IMR-90 (cell line): ENCODE results near the gene NCAPH2. TPM values are rescaled to one million over a fixed set of nuclear protein-coding genes. Genes with fewer than 3 reads are reported as not detected.

Source experiments
- ATAC-seq: fragments of 200-7000 bp; cut with Tn5 transposase; 2 replicates; pipeline ENCODE4 v1.9.1; 2020; ENCODE audit warnings: low read depth, mild to moderate bottlenecking, moderate library complexity
- BruUV-seq: library from RNA; stranded (reverse); fragments of 400-500 nt; replicated peaks from 2 replicates; lab custom pipeline; 2021; lab: Mats Ljungman, UMichigan
- CTCF ChIA-PET: fragments of 300-600 bp; formaldehyde crosslinking; extraction: SDS; loops from one replicate; lab custom pipeline; 2021; ENCODE audit warnings: antibody characterized with exemption; lab: Yijun Ruan, JAX
- POLR2A ChIA-PET: fragments of 300-600 bp; sonication (Branson Sonifier 250); formaldehyde crosslinking; loops from one replicate; lab custom pipeline; 2022; ENCODE audit warnings: antibody characterized with exemption; ENCODE audit not compliant: unreplicated experiment; lab: Charles Lee
- DNase-seq: peaks from one replicate; pipeline ENCODE4 v3.0.0; 2013
- H2AFZ ChIP-seq: replicated peaks from 2 replicates; pipeline ENCODE3; 2013; ENCODE audit warnings: low read length, mild to moderate bottlenecking; ENCODE audit not compliant: poor library complexity
- H2AK5ac ChIP-seq: 2 replicates; pipeline ENCODE4 v1.6.1; 2013; ENCODE audit warnings: low read depth, low read length, inconsistent platforms
- H2AK9ac ChIP-seq: replicated peaks from 2 replicates; pipeline ENCODE3; 2013; ENCODE audit warnings: mild to moderate bottlenecking, low read depth, low read length, moderate library complexity; ENCODE audit not compliant: poor library complexity
- H2BK120ac ChIP-seq: 2 replicates; pipeline ENCODE4 v1.6.1; 2013; ENCODE audit warnings: low read depth, low read length, inconsistent platforms
- H2BK15ac ChIP-seq: 3 replicates; pipeline ENCODE4 v1.6.1; 2013; ENCODE audit warnings: low read depth, low read length, inconsistent platforms
- H2BK20ac ChIP-seq: 2 replicates; pipeline ENCODE4 v1.6.1; 2013; ENCODE audit warnings: low read depth, mild to moderate bottlenecking, inconsistent platforms, low read length, moderate library complexity
- H2BK5ac ChIP-seq: 2 replicates; pipeline ENCODE4 v1.6.1; 2013; ENCODE audit warnings: mild to moderate bottlenecking, low read depth, low read length, inconsistent platforms; ENCODE audit not compliant: poor library complexity, severe bottlenecking
- H3K14ac ChIP-seq: replicated peaks from 2 replicates; pipeline ENCODE4 v1.6.1; 2013; ENCODE audit warnings: low read depth, low read length, inconsistent platforms
- H3K18ac ChIP-seq: 2 replicates; pipeline ENCODE4 v1.6.1; 2013; ENCODE audit warnings: low read depth, low read length, control low read depth
- H3K23ac ChIP-seq: 2 replicates; pipeline ENCODE4 v1.6.1; 2013; ENCODE audit warnings: low read depth, low read length, inconsistent platforms
- H3K27ac ChIP-seq: 2 replicates; pipeline ENCODE4 v1.5.1; 2013; ENCODE audit warnings: mild to moderate bottlenecking, control low read depth, low read length; ENCODE audit not compliant: insufficient read depth
- H3K27me3 ChIP-seq: 2 replicates; pipeline ENCODE4 v1.6.1; 2013; ENCODE audit warnings: low read length; ENCODE audit not compliant: control insufficient read depth, insufficient read depth
- H3K36me3 ChIP-seq: 2 replicates; pipeline ENCODE4 v1.6.1; 2013; ENCODE audit warnings: low read length, mixed read lengths; ENCODE audit not compliant: control insufficient read depth, insufficient read depth
- H3K4ac ChIP-seq: 2 replicates; pipeline ENCODE4 v1.6.1; 2013; ENCODE audit warnings: low read depth, low read length, inconsistent platforms
- H3K4me1 ChIP-seq: 2 replicates; pipeline ENCODE4 v1.6.1; 2013; ENCODE audit warnings: low read length, mixed read lengths; ENCODE audit not compliant: control insufficient read depth, insufficient read depth
- H3K4me2 ChIP-seq: 2 replicates; pipeline ENCODE4 v1.6.1; 2013; ENCODE audit warnings: low read depth, mild to moderate bottlenecking, control low read depth, low read length, moderate library complexity
- H3K4me3 ChIP-seq: 2 replicates; pipeline ENCODE4 v1.5.1; 2013; ENCODE audit warnings: low read depth, mild to moderate bottlenecking, control low read depth, low read length, moderate library complexity; ENCODE audit not compliant: insufficient read depth
- H3K56ac ChIP-seq: 2 replicates; pipeline ENCODE4 v1.6.1; 2013; ENCODE audit warnings: low read length, inconsistent platforms; ENCODE audit not compliant: insufficient read depth; ENCODE audit errors: extremely low read depth
- H3K79me1 ChIP-seq, 2 experiments: 2 replicates each; pipeline ENCODE4 v1.6.1; 2013; ENCODE audit warnings: low read length in 2 of 2, inconsistent platforms in 1 of 2, low read depth in 1 of 2
- H3K9ac ChIP-seq: 2 replicates; pipeline ENCODE4 v1.6.1; 2013; ENCODE audit warnings: low read depth, low read length, control low read depth
- H3K9me1 ChIP-seq: 2 replicates; pipeline ENCODE4 v1.6.1; 2013; ENCODE audit warnings: low read length, inconsistent platforms; ENCODE audit not compliant: insufficient read depth
- H3K9me3 ChIP-seq: 2 replicates; pipeline ENCODE4 v1.6.1; 2013; ENCODE audit warnings: low read length; ENCODE audit not compliant: control insufficient read depth, insufficient read depth
- H4K20me1 ChIP-seq: 2 replicates; pipeline ENCODE4 v1.6.1; 2013; ENCODE audit warnings: low read length, inconsistent platforms; ENCODE audit not compliant: insufficient read depth
- H4K5ac ChIP-seq: 2 replicates; pipeline ENCODE4 v1.6.1; 2013; ENCODE audit warnings: mild to moderate bottlenecking, low read depth, low read length, control low read depth
- H4K8ac ChIP-seq, 2 experiments: 2 replicates each; pipeline ENCODE4 v1.6.1; 2013; ENCODE audit warnings: low read depth in 2 of 2, low read length in 2 of 2, control low read depth in 1 of 2, inconsistent platforms in 1 of 2
- H4K91ac ChIP-seq: 2 replicates; pipeline ENCODE4 v1.6.1; 2013; ENCODE audit warnings: low read depth, low read length, inconsistent platforms; ENCODE audit not compliant: insufficient read depth
- BHLHE40 ChIP-seq: fragments of 150-350 bp; IDR thresholded peaks from 2 replicates; pipeline ENCODE4 v1.6.1; 2016; ENCODE audit warnings: mild to moderate bottlenecking, low read depth, low read length
- CEBPB ChIP-seq: IDR thresholded peaks from 2 replicates; pipeline ENCODE4 v1.6.1; 2012; ENCODE audit warnings: low read depth, low read length, improper control_type of control experiment
- CHD1 ChIP-seq: IDR thresholded peaks from 2 replicates; pipeline ENCODE4 v1.6.1; 2012; ENCODE audit warnings: low read depth, low read length, improper control_type of control experiment
- FOS ChIP-seq: fragments of 150-350 bp; IDR thresholded peaks from 2 replicates; pipeline ENCODE4 v1.6.1; 2016; ENCODE audit warnings: low read depth, low read length
- MAZ ChIP-seq: IDR thresholded peaks from 2 replicates; pipeline ENCODE4 v1.6.1; 2012; ENCODE audit warnings: low read depth, mild to moderate bottlenecking, low read length, improper control_type of control experiment, moderate library complexity, borderline replicate concordance
- MXI1 ChIP-seq: IDR thresholded peaks from 2 replicates; pipeline ENCODE4 v1.6.1; 2012; ENCODE audit warnings: low read depth, mild to moderate bottlenecking, low read length, moderate library complexity, borderline replicate concordance
- NFE2L2 ChIP-seq: fragments of 150-350 bp; IDR thresholded peaks from 2 replicates; pipeline ENCODE4 v1.6.1; 2016; ENCODE audit warnings: low read depth, mild to moderate bottlenecking, low read length
- POLR2A ChIP-seq: IDR thresholded peaks from 2 replicates; pipeline ENCODE4 v1.6.1; 2012; ENCODE audit warnings: mild to moderate bottlenecking, low read depth, low read length
- RAD21 ChIP-seq: IDR thresholded peaks from 2 replicates; pipeline ENCODE4 v1.6.1; 2012; ENCODE audit warnings: low read length, improper control_type of control experiment
- RCOR1 ChIP-seq: IDR thresholded peaks from 2 replicates; pipeline ENCODE4 v1.6.1; 2012; ENCODE audit warnings: mild to moderate bottlenecking, low read length, improper control_type of control experiment; ENCODE audit not compliant: insufficient replicate concordance
- RFX5 ChIP-seq: IDR thresholded peaks from 2 replicates; pipeline ENCODE4 v1.8.0; 2012; ENCODE audit warnings: low read depth, mild to moderate bottlenecking, low read length, moderate library complexity
- SMC3 ChIP-seq: fragments of 150-350 bp; IDR thresholded peaks from 2 replicates; pipeline ENCODE4 v1.6.1; 2016; ENCODE audit warnings: low read depth, mild to moderate bottlenecking, antibody characterized with exemption, low read length, moderate library complexity
- WGBS, 2 experiments: methylation state at CpG; one replicate each; pipeline versions ENCODE4 v1.1.5 to v1.1.7; 2013; ENCODE audit warnings: missing lambda C conversion rate in 2 of 2; ENCODE audit not compliant: insufficient read length in 1 of 2; ENCODE audit errors: extremely low coverage in 2 of 2; 5-methylcytosine and 5-hydroxymethylcytosine counted together
- dilution Hi-C: fragments of 300-500 bp; cut with HindIII; formaldehyde crosslinking; loops from one replicate; pipeline ENCODE4 v1.14.3; 2018; ENCODE audit warnings: low sequenced_read_pairs; ENCODE audit not compliant: unreplicated experiment
- in situ Hi-C: fragments of 300-500 bp; cut with MboI; formaldehyde crosslinking; loops from 3 replicates; pipeline ENCODE4 v1.14.3; 2019; ENCODE audit warnings: low sequenced_read_pairs, inconsistent platforms, mixed read lengths
- intact Hi-C: fragments of 100-400 bp; cut with micrococcal nuclease; formaldehyde crosslinking; loops from 2 replicates; pipeline ENCODE4 v1.10.0; 2022
- polyA plus RNA-seq, 3 experiments: library from polyadenylated mRNA; depleted of rRNA; stranded (reverse); fragments of >200 nt; gene quantifications; 2 replicates each; pipeline ENCODE4 v1.2.3, GENCODE V29; 2012; ENCODE audit warnings: low replicate concordance in 1 of 3
- total RNA-seq: library from RNA; depleted of rRNA; stranded (reverse); fragments of >200 nt; gene quantifications from 2 replicates; pipeline ENCODE4 v1.2.3, GENCODE V29; 2012
- TF ChIP-seq, protein P1 (sequence below): fragments of 150-350 bp; IDR thresholded peaks from 2 replicates; pipeline ENCODE4 v1.6.1; 2016; ENCODE audit warnings: low read depth, mild to moderate bottlenecking, low read length, moderate library complexity, borderline replicate concordance
- TF ChIP-seq, protein P2 (sequence below): conservative IDR thresholded peaks from 2 replicates; pipeline ENCODE4 v1.5.1; 2012; ENCODE audit warnings: mild to moderate bottlenecking, low read depth, low read length, improper control_type of control experiment
- TF ChIP-seq, protein P3 (sequence below): fragments of 150-350 bp; IDR thresholded peaks from 2 replicates; pipeline ENCODE4 v1.6.1; 2017; ENCODE audit warnings: mild to moderate bottlenecking, antibody characterized with exemption, low read length, low read depth

The NCAPH2 gene
- total and polyA plus RNA-seq, 2 of the 4 experiments (the other 2 are of a cell fraction): 30.2 to 38.5 TPM

DNA sequence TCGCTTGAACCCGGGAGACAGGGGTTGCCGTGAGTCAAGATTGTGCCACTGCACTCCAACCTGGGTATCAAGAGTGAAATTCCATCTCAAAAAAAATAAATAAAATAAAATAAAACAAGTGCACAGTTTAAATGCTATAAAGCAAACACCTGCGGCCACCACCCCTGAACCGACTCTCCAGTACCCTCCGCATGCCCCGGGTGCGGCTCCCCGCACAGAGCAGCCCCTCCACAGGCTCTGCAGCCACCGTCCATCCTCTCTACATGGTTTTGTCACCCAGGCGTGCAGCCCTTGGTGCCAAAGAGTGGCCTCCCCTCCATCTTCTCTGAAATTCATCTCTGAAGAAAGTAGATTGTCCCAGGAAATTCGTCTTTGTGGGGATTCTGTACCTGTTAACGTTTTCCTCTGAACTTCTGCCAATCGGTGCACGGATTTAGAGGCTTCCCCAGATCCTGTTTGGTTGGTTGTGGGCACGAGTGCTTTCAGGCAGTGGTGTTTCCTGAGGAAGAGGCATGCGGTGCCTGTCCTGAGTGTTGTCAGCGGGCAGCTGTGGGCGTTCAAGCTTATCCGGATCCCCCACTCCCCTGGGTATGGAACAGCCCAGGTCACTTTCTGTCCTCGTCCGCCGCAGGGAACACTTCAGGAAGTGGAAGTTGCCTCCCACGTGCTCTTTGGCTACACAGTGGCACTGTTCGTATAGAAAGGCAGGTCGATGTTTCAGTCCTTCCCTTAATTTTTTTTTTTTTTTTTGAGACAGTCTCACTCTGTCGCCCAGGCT, 17.3 kb upstream of the NCAPH2 start:
- Histone ChIP-seq H3K36me3 (no peaks in the 10 kb centered on the region), H3K9ac (no peak overlapping the region), H4K5ac (no peak overlapping the region), H4K8ac (no peak overlapping the region), H4K91ac (no peak overlapping the region), H2BK15ac (no peak overlapping the region), H3K4me2 (no peak overlapping the region), H3K14ac (no peak overlapping the region), H4K20me1 (no peaks in the 10 kb centered on the region), H3K23ac (no peak overlapping the region), H3K4me3 (no peak overlapping the region), H3K4ac (no peak overlapping the region), H2BK120ac (no peak overlapping the region), H3K4me1 (no peaks in the 10 kb centered on the region), H2AFZ (peak overlapping the region; percentile 8), H2AK5ac (no peak overlapping the region), H3K79me1 (no peaks in the 10 kb centered on the region), H3K56ac (no peak overlapping the region), H3K27ac (no peak overlapping the region), H2BK20ac (no peak overlapping the region), H2AK9ac (no peak overlapping the region), H3K9me3 (no peaks in the 10 kb centered on the region), H2BK5ac (no peak overlapping the region), H3K27me3 (peaks cover 2% of the 10 kb centered on the region), H3K18ac (no peak overlapping the region), H3K9me1 (no peaks in the 10 kb centered on the region)
- intact Hi-C loops: no loop called here
- ChIA-PET POLR2A (no interaction called here), CTCF (interaction anchor here (1.0 kb wide), 1 partner anchor 8 kb away, joined by 4 read pairs; no protein-coding TSS in a partner anchor)
- in situ Hi-C loops: no loop called here
- dilution Hi-C loops: no loop called here
- BruUV-seq: no TSS peak
- WGBS, 2 experiments: 80% methylated on average over 10 of the region's 27 CpGs; no CpG with 5 or more reads in 1 of the 2 experiments
- ATAC-seq (no peak), DNase-seq (no peak)
- TF ChIP-seq RCOR1: no peak
- no peak for TF ChIP-seq POLR2A
- TF ChIP-seq, protein P1, sequence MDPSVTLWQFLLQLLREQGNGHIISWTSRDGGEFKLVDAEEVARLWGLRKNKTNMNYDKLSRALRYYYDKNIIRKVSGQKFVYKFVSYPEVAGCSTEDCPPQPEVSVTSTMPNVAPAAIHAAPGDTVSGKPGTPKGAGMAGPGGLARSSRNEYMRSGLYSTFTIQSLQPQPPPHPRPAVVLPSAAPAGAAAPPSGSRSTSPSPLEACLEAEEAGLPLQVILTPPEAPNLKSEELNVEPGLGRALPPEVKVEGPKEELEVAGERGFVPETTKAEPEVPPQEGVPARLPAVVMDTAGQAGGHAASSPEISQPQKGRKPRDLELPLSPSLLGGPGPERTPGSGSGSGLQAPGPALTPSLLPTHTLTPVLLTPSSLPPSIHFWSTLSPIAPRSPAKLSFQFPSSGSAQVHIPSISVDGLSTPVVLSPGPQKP: no peak
- TF ChIP-seq CHD1: no peak
- TF ChIP-seq BHLHE40: no peak
- no peak for TF ChIP-seq MXI1
- TF ChIP-seq, protein P2, sequence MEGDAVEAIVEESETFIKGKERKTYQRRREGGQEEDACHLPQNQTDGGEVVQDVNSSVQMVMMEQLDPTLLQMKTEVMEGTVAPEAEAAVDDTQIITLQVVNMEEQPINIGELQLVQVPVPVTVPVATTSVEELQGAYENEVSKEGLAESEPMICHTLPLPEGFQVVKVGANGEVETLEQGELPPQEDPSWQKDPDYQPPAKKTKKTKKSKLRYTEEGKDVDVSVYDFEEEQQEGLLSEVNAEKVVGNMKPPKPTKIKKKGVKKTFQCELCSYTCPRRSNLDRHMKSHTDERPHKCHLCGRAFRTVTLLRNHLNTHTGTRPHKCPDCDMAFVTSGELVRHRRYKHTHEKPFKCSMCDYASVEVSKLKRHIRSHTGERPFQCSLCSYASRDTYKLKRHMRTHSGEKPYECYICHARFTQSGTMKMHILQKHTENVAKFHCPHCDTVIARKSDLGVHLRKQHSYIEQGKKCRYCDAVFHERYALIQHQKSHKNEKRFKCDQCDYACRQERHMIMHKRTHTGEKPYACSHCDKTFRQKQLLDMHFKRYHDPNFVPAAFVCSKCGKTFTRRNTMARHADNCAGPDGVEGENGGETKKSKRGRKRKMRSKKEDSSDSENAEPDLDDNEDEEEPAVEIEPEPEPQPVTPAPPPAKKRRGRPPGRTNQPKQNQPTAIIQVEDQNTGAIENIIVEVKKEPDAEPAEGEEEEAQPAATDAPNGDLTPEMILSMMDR: no peak
- no peak for TF ChIP-seq SMC3
- TF ChIP-seq NFE2L2: no peak
- no peak for TF ChIP-seq RFX5
- TF ChIP-seq CEBPB: no peak
- no peak for TF ChIP-seq MAZ
- TF ChIP-seq, protein P3, sequence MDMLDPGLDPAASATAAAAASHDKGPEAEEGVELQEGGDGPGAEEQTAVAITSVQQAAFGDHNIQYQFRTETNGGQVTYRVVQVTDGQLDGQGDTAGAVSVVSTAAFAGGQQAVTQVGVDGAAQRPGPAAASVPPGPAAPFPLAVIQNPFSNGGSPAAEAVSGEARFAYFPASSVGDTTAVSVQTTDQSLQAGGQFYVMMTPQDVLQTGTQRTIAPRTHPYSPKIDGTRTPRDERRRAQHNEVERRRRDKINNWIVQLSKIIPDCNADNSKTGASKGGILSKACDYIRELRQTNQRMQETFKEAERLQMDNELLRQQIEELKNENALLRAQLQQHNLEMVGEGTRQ: no peak
- TF ChIP-seq RAD21: no peak
- TF ChIP-seq FOS: no peak
